Osteoblast (primary cell): ENCODE measurements around the gene CRAMP1. TPM values are rescaled to one million over a fixed set of nuclear protein-coding genes. Genes with fewer than 3 reads are reported as not detected.

ENCODE experiments used
- DNase-seq: peaks from one replicate; pipeline ENCODE4 v3.0.0; 2011; ENCODE audit warnings: low spot score, mixed read lengths; ENCODE audit not compliant: insufficient read length; ENCODE audit errors: missing footprints
- H2AFZ ChIP-seq: 2 replicates; pipeline ENCODE4 v1.6.0; 2011; ENCODE audit warnings: mild to moderate bottlenecking, low read length
- H3K27ac ChIP-seq: 2 replicates; pipeline ENCODE4 v1.5.1; 2011; ENCODE audit warnings: mild to moderate bottlenecking, low read depth, low read length, moderate library complexity
- H3K27me3 ChIP-seq: 2 replicates; pipeline ENCODE4 v1.6.0; 2012; ENCODE audit warnings: mild to moderate bottlenecking, control low read depth, inconsistent platforms, low read length, moderate library complexity; ENCODE audit not compliant: insufficient read depth
- H3K36me3 ChIP-seq: 2 replicates; pipeline ENCODE4 v1.5.1; 2011; ENCODE audit warnings: mild to moderate bottlenecking, low read length, control low read depth, moderate library complexity; ENCODE audit not compliant: insufficient read depth
- H3K4me1 ChIP-seq: 2 replicates; pipeline ENCODE4 v1.5.1; 2011; ENCODE audit warnings: mild to moderate bottlenecking, low read length, control low read depth, moderate library complexity; ENCODE audit not compliant: insufficient read depth
- H3K4me2 ChIP-seq: 2 replicates; pipeline ENCODE4 v1.6.0; 2011; ENCODE audit warnings: mild to moderate bottlenecking, low read length; ENCODE audit not compliant: insufficient read depth
- H3K4me3 ChIP-seq: fragments of 200-600 bp; sonication (generic); 3 replicates; pipeline ENCODE4 v1.5.1; 2012; ENCODE audit warnings: mild to moderate bottlenecking, low read length, inconsistent platforms; ENCODE audit not compliant: insufficient read depth
- H3K79me2 ChIP-seq: 2 replicates; pipeline ENCODE4 v1.6.0; 2012; ENCODE audit warnings: mild to moderate bottlenecking, low read length, control low read depth, inconsistent platforms; ENCODE audit not compliant: insufficient read depth
- H3K9me3 ChIP-seq: 2 replicates; pipeline ENCODE4 v1.5.1; 2011; ENCODE audit warnings: low read depth, low read length, control low read depth
- H4K20me1 ChIP-seq: 2 replicates; pipeline ENCODE4 v1.6.0; 2012; ENCODE audit warnings: mild to moderate bottlenecking, low read length, control low read depth; ENCODE audit not compliant: insufficient read depth
- CTCF ChIP-seq: IDR thresholded peaks from 2 replicates; pipeline ENCODE4 v1.5.1; 2011; ENCODE audit warnings: mild to moderate bottlenecking, low read depth, low read length, moderate library complexity; ENCODE audit errors: extremely low read depth
- total RNA-seq: library from RNA; depleted of rRNA; stranded (reverse); fragments of >200 nt; gene quantifications from 2 replicates; pipeline ENCODE4 v1.2.3, GENCODE V29; 2012

The CRAMP1 gene
- total RNA-seq, 1 donor, result 11.2 TPM

GRCh38 chr16:1575578-1575977, 36.6 kb upstream of the CRAMP1 start:
- H3K4me3 ChIP-seq, result no peak overlapping the region
- peaks cover 7% of the 10 kb centered on the region for H3K36me3 ChIP-seq
- TF ChIP-seq CTCF, result no peak
- no peak overlapping the region for H2AFZ ChIP-seq
- H3K9me3 ChIP-seq, result no peaks in the 10 kb centered on the region
- DNase-seq, result peak; percentile 22
- H3K27me3 ChIP-seq, result no peaks in the 10 kb centered on the region
- H3K27ac ChIP-seq, result no peak overlapping the region
- H3K4me2 ChIP-seq, result no peak overlapping the region
- H4K20me1 ChIP-seq, result no peaks in the 10 kb centered on the region
- no peaks in the 10 kb centered on the region for H3K79me2 ChIP-seq
- H3K4me1 ChIP-seq, result no peaks in the 10 kb centered on the region

DNA sequence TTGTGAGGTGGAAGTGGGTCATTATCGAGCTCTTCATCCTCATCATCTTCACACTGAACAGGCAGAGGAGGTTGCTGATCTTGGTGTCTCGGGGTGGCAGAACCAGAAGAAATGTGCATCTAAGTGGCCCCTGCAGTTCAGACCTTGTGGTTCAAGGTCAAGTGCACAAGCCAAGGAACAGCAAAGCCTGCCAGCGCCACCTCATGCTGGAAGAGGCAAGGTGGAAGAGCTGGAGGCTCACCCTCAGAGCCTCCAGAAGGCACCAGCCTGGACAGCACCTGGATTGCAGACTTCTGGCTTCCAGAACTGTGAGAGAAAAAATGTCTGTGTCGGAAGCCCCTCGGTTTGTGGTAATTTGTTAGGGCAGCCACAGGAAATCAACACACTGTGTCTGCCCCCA, 32.9 kb upstream of the CRAMP1 start:
- no peaks in the 10 kb centered on the region for H4K20me1 ChIP-seq
- peaks cover 13% of the 10 kb centered on the region for H3K36me3 ChIP-seq
- H3K79me2 ChIP-seq, result no peaks in the 10 kb centered on the region
- TF ChIP-seq CTCF, result no peak
- DNase-seq, result no peak
- no peaks in the 10 kb centered on the region for H3K4me1 ChIP-seq
- H2AFZ ChIP-seq, result no peak overlapping the region
- no peak overlapping the region for H3K4me2 ChIP-seq
- H3K27ac ChIP-seq, result no peak overlapping the region
- H3K9me3 ChIP-seq, result no peaks in the 10 kb centered on the region
- no peaks in the 10 kb centered on the region for H3K27me3 ChIP-seq
- H3K4me3 ChIP-seq, result no peak overlapping the region

GRCh38 chr16:1580256-1580655, 31.9 kb upstream of the CRAMP1 start:
- Histone ChIP-seq H3K36me3 (peaks cover 16% of the 10 kb centered on the region), H3K27ac (no peak overlapping the region), H3K4me1 (no peaks in the 10 kb centered on the region), H3K4me2 (no peak overlapping the region), H3K4me3 (no peak overlapping the region), H2AFZ (no peak overlapping the region), H3K9me3 (no peaks in the 10 kb centered on the region), H3K79me2 (no peaks in the 10 kb centered on the region), H4K20me1 (no peaks in the 10 kb centered on the region), H3K27me3 (no peaks in the 10 kb centered on the region)
- TF ChIP-seq CTCF, result no peak
- no peak for DNase-seq

GRCh38 chr16:1580956-1581355, 31.2 kb upstream of the CRAMP1 start:
- DNase-seq, result peak; percentile 29
- Histone ChIP-seq H3K4me3 (no peak overlapping the region), H3K36me3 (peaks cover 18% of the 10 kb centered on the region), H3K9me3 (no peaks in the 10 kb centered on the region), H3K27ac (no peak overlapping the region), H3K4me2 (no peak overlapping the region), H3K27me3 (no peaks in the 10 kb centered on the region), H3K79me2 (no peaks in the 10 kb centered on the region), H3K4me1 (no peaks in the 10 kb centered on the region), H4K20me1 (no peaks in the 10 kb centered on the region), H2AFZ (no peak overlapping the region)
- TF ChIP-seq CTCF, result no peak
